ENCODE data around the gene EFCAB3. TPM values are rescaled to one million over a fixed set of nuclear protein-coding genes. Genes with fewer than 3 reads are reported as not detected.

Gene EFCAB3
- total RNA-seq, 1 experiment from 2014 or later, result not detected

DNA sequence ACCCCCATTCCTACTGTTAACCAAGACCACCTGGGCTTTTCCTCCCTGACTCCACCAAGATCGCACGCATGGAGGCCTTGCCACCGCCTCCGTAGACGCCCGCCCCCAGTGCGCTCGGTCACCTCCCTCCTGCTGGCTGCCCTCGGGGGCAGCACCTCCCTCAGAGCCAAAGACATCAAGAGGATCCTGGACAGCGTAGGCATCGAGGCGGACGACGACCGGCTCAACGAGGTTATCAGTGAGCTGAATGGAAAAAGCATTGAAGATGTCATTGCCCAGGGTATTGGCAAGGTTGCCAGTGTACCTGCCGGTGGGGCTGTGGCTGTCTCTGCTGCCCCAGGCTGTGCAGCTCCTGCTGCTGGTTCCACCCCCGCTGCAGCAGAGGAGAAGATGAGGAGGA, 1.2 kb downstream of the EFCAB3 start:
- Mint-ChIP-seq H3K9me3 (no peaks in the 10 kb centered on the region), H3K27ac (no peak overlapping the region), H3K4me1 (no peaks in the 10 kb centered on the region), H3K4me3 (no peak overlapping the region), H3K27me3 (ENCODE audit: low read depth) (no peaks in the 10 kb centered on the region), H3K36me3 (no peaks in the 10 kb centered on the region)
- DNase-seq (ENCODE audit: low spot score) (no peak), ATAC-seq (no peak)
- TF ChIP-seq ZBTB43 (CRISPR knock-in tag; IDR thresholded peaks at IDR 0.05) (no peak), CREB1 (CRISPR knock-in tag; IDR thresholded peaks at IDR 0.05) (no peak), EMX1 (CRISPR knock-in tag; IDR thresholded peaks at IDR 0.05) (no peak), ZNF138 (CRISPR knock-in tag; conservative IDR thresholded peaks at IDR 0.05) (no peak), NR1H2 (CRISPR knock-in tag; IDR thresholded peaks at IDR 0.05) (no peak), IRF2 (CRISPR knock-in tag; IDR thresholded peaks at IDR 0.05; ENCODE audit: borderline replicate concordance, low read depth) (no peak), ZNF232 (CRISPR knock-in tag; IDR thresholded peaks at IDR 0.05) (no peak), FOXP1 (CRISPR knock-in tag; IDR thresholded peaks at IDR 0.05; ENCODE audit: borderline replicate concordance) (no peak)
- TF ChIP-seq, protein P1, sequence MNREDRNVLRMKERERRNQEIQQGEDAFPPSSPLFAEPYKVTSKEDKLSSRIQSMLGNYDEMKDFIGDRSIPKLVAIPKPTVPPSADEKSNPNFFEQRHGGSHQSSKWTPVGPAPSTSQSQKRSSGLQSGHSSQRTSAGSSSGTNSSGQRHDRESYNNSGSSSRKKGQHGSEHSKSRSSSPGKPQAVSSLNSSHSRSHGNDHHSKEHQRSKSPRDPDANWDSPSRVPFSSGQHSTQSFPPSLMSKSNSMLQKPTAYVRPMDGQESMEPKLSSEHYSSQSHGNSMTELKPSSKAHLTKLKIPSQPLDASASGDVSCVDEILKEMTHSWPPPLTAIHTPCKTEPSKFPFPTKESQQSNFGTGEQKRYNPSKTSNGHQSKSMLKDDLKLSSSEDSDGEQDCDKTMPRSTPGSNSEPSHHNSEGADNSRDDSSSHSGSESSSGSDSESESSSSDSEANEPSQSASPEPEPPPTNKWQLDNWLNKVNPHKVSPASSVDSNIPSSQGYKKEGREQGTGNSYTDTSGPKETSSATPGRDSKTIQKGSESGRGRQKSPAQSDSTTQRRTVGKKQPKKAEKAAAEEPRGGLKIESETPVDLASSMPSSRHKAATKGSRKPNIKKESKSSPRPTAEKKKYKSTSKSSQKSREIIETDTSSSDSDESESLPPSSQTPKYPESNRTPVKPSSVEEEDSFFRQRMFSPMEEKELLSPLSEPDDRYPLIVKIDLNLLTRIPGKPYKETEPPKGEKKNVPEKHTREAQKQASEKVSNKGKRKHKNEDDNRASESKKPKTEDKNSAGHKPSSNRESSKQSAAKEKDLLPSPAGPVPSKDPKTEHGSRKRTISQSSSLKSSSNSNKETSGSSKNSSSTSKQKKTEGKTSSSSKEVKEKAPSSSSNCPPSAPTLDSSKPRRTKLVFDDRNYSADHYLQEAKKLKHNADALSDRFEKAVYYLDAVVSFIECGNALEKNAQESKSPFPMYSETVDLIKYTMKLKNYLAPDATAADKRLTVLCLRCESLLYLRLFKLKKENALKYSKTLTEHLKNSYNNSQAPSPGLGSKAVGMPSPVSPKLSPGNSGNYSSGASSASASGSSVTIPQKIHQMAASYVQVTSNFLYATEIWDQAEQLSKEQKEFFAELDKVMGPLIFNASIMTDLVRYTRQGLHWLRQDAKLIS (CRISPR knock-in tag; IDR thresholded peaks at IDR 0.05; ENCODE audit: borderline replicate concordance), result no peak
- POLR2A ChIA-PET, result no interaction called here
- CTCF ChIA-PET, result no interaction called here

DNA sequence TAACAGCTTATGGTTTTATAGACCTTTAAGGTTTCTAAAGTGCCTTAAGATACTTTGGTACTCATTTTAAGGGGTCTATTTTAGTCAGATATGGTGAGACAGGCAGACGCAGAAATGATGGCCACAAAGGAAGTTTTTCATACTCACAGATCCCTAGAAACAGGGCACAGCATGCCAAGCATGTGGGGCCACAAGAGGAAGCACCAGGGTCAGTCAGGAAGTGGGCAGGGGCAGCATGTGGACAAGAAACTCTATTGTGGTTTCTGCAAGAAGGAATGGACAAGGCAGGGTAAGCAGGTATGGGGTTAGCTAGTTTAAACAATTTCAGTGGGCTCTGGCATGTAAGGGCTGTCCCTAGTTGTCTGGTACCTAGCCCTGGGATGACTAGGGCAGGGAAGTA, 8.5 kb downstream of the EFCAB3 start:
- ATAC-seq, result no peak
- Mint-ChIP-seq H3K27ac (no peak overlapping the region), H3K4me1 (no peaks in the 10 kb centered on the region), H3K4me3 (no peak overlapping the region), H3K9me3 (no peaks in the 10 kb centered on the region), H3K36me3 (no peaks in the 10 kb centered on the region), H3K27me3 (ENCODE audit: low read depth) (no peaks in the 10 kb centered on the region)
- CTCF ChIA-PET, result no interaction called here
- no peak for TF ChIP-seq GABPB1 (CRISPR knock-in tag; IDR thresholded peaks at IDR 0.05)
- no peak for TF ChIP-seq TEAD1 (CRISPR knock-in tag; IDR thresholded peaks at IDR 0.05)
- no peak for DNase-seq (ENCODE audit: low spot score)
- POLR2A ChIA-PET, result no interaction called here

DNA sequence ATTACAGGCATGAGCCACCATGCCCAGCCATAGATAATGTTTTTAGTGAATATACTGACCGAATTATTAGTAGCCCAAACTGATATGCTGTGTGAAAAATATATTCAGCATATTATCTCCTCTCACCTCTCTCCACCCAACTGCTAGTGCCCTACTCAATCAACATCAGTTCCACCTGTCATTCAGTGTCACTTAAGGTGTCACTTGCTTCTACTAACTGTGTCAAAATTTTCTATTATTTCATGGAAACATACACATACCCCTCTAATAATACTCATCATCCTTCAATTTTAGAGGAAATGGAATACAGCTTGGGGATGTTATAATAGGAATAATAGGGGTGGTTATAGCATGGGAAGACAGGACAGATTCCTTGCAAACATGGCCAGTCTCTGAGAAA, 12.6 kb downstream of the EFCAB3 start:
- ATAC-seq, result no peak
- CTCF ChIA-PET, result no interaction called here
- DNase-seq (ENCODE audit: low spot score), result no peak
- Mint-ChIP-seq H3K4me1 (no peaks in the 10 kb centered on the region), H3K9me3 (no peaks in the 10 kb centered on the region), H3K4me3 (no peak overlapping the region), H3K36me3 (no peaks in the 10 kb centered on the region), H3K27me3 (ENCODE audit: low read depth) (no peaks in the 10 kb centered on the region), H3K27ac (no peak overlapping the region)
- POLR2A ChIA-PET, result no interaction called here
- TF ChIP-seq PREB (CRISPR knock-in tag; IDR thresholded peaks at IDR 0.05; ENCODE audit: borderline replicate concordance), result no peak
- TF ChIP-seq, protein P2, sequence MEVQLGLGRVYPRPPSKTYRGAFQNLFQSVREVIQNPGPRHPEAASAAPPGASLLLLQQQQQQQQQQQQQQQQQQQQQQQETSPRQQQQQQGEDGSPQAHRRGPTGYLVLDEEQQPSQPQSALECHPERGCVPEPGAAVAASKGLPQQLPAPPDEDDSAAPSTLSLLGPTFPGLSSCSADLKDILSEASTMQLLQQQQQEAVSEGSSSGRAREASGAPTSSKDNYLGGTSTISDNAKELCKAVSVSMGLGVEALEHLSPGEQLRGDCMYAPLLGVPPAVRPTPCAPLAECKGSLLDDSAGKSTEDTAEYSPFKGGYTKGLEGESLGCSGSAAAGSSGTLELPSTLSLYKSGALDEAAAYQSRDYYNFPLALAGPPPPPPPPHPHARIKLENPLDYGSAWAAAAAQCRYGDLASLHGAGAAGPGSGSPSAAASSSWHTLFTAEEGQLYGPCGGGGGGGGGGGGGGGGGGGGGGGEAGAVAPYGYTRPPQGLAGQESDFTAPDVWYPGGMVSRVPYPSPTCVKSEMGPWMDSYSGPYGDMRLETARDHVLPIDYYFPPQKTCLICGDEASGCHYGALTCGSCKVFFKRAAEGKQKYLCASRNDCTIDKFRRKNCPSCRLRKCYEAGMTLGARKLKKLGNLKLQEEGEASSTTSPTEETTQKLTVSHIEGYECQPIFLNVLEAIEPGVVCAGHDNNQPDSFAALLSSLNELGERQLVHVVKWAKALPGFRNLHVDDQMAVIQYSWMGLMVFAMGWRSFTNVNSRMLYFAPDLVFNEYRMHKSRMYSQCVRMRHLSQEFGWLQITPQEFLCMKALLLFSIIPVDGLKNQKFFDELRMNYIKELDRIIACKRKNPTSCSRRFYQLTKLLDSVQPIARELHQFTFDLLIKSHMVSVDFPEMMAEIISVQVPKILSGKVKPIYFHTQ (CRISPR knock-in tag; IDR thresholded peaks at IDR 0.05), result no peak
- no peak for TF ChIP-seq ZNF423 (CRISPR knock-in tag; IDR thresholded peaks at IDR 0.05)
- TF ChIP-seq CBFB (CRISPR knock-in tag; IDR thresholded peaks at IDR 0.05; ENCODE audit: low read depth), result no peak
- TF ChIP-seq JUN (CRISPR knock-in tag; IDR thresholded peaks at IDR 0.05), result no peak
- no peak for TF ChIP-seq TCF7 (CRISPR knock-in tag; IDR thresholded peaks at IDR 0.05; ENCODE audit: low read depth)
- TF ChIP-seq SMAD3 (CRISPR knock-in tag; IDR thresholded peaks at IDR 0.05; ENCODE audit: borderline replicate concordance), result no peak
- TF ChIP-seq ZNF232 (CRISPR knock-in tag; IDR thresholded peaks at IDR 0.05), result no peak
- TF ChIP-seq, protein P3, sequence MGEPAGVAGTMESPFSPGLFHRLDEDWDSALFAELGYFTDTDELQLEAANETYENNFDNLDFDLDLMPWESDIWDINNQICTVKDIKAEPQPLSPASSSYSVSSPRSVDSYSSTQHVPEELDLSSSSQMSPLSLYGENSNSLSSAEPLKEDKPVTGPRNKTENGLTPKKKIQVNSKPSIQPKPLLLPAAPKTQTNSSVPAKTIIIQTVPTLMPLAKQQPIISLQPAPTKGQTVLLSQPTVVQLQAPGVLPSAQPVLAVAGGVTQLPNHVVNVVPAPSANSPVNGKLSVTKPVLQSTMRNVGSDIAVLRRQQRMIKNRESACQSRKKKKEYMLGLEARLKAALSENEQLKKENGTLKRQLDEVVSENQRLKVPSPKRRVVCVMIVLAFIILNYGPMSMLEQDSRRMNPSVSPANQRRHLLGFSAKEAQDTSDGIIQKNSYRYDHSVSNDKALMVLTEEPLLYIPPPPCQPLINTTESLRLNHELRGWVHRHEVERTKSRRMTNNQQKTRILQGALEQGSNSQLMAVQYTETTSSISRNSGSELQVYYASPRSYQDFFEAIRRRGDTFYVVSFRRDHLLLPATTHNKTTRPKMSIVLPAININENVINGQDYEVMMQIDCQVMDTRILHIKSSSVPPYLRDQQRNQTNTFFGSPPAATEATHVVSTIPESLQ (CRISPR knock-in tag; IDR thresholded peaks at IDR 0.05), result no peak
- TF ChIP-seq ZNF512 (CRISPR knock-in tag; IDR thresholded peaks at IDR 0.05; ENCODE audit: borderline replicate concordance), result no peak
- TF ChIP-seq ZNF416 (CRISPR knock-in tag; IDR thresholded peaks at IDR 0.05), result no peak
